ENCODE data around the gene KLHL6.

The KLHL6 gene

GRCh38 chr3:183556722-183557121 lies 1.2 kb upstream of the KLHL6 start:
- Histone ChIP-seq H3K9ac (peak overlapping the region in 2 of 11 experiments; percentile 84 to 85; a peak in 1 of 22 replicates), H3K36me3 (peaks cover 0 to 4% (median 0%) of the 10 kb centered on the region in 11 experiments; a peak in 1 of 22 replicates), H3K27ac (peak overlapping the region in 10 of 11 experiments; percentile 83 to 93 (median 88); a peak in 18 of 22 replicates), H3K4me1 (peaks cover 25 to 49% (median 39%) of the 10 kb centered on the region in 10 experiments), H4K20me1 (no peaks in the 10 kb centered on the region; a peak in 1 of 22 replicates), H3K27me3 (no peaks in the 10 kb centered on the region), H3K4me3 (no peak overlapping the region; a peak in 2 of 20 replicates), H3K9me3 (replicated peaks in 1 of 11) (no peaks in the 10 kb centered on the region), H3K4me2 (peak overlapping the region; percentile 82 to 99 (median 96); a peak in 21 of 22 replicates)
- TF ChIP-seq Cebpa-rat (IDR thresholded peaks at IDR 0.05), result no peak

GRCh38 chr3:183554377-183554776 lies 1.1 kb downstream of the KLHL6 start:
- peaks cover 0 to 26% (median 18%) of the 10 kb centered on the region in 11 experiments; a peak in 16 of 22 replicates for H3K36me3 ChIP-seq
- peaks cover 40 to 56% (median 48%) of the 10 kb centered on the region in 10 experiments for H3K4me1 ChIP-seq
- no peak for TF ChIP-seq Cebpa-rat (IDR thresholded peaks at IDR 0.05)
- peaks cover 0 to 14% (median 5%) of the 10 kb centered on the region in 11 experiments; a peak in 6 of 22 replicates for H3K9me3 ChIP-seq (replicated peaks in 1 of 11)
- peak overlapping the region; percentile 61 to 88 (median 79) for H3K4me3 ChIP-seq
- peaks cover 0 to 19% (median 0%) of the 10 kb centered on the region in 11 experiments; a peak in 5 of 22 replicates for H4K20me1 ChIP-seq
- no peaks in the 10 kb centered on the region for H3K27me3 ChIP-seq
- H3K9ac ChIP-seq, result peak overlapping the region; percentile 78 to 88 (median 85)
- H3K27ac ChIP-seq, result peak overlapping the region; percentile 75 to 93 (median 87)
- H3K4me2 ChIP-seq, result peak overlapping the region; percentile 82 to 99 (median 96)

GRCh38 chr3:183553334-183554026 lies 2.0 kb downstream of the KLHL6 start:
- peak overlapping the region; percentile 82 to 99 (median 96) for H3K4me2 ChIP-seq
- peak overlapping the region; percentile 61 to 88 (median 79) for H3K4me3 ChIP-seq
- TF ChIP-seq Cebpa-rat (IDR thresholded peaks at IDR 0.05), result no peak
- peaks cover 40 to 65% (median 51%) of the 10 kb centered on the region in 10 experiments for H3K4me1 ChIP-seq
- peaks cover 0 to 14% (median 5%) of the 10 kb centered on the region in 11 experiments; a peak in 6 of 22 replicates for H3K9me3 ChIP-seq (replicated peaks in 1 of 11)
- H3K27me3 ChIP-seq, result no peaks in the 10 kb centered on the region
- H3K9ac ChIP-seq, result peak overlapping the region; percentile 78 to 88 (median 85)
- peak overlapping the region; percentile 75 to 93 (median 87) for H3K27ac ChIP-seq
- peaks cover 0 to 35% (median 24%) of the 10 kb centered on the region in 11 experiments; a peak in 17 of 22 replicates for H3K36me3 ChIP-seq
- peaks cover 0 to 27% (median 2%) of the 10 kb centered on the region in 11 experiments; a peak in 11 of 22 replicates for H4K20me1 ChIP-seq

GRCh38 chr3:183551930-183552329 lies 3.6 kb downstream of the KLHL6 start:
- Histone ChIP-seq H3K4me2 (peak overlapping the region; percentile 82 to 99 (median 96)), H4K20me1 (peaks cover 5 to 43% (median 18%) of the 10 kb centered on the region in 11 experiments; a peak in 16 of 22 replicates), H3K4me1 (peaks cover 40 to 78% (median 59%) of the 10 kb centered on the region in 10 experiments), H3K36me3 (peaks cover 7 to 50% (median 39%) of the 10 kb centered on the region in 11 experiments; a peak in 21 of 22 replicates), H3K27me3 (no peaks in the 10 kb centered on the region), H3K9ac (peak overlapping the region in 6 of 11 experiments; percentile 78 to 86 (median 82); a peak in 8 of 22 replicates), H3K4me3 (peak overlapping the region; percentile 61 to 88 (median 79); a peak in 17 of 20 replicates), H3K9me3 (replicated peaks in 1 of 11) (peaks cover 0 to 14% (median 5%) of the 10 kb centered on the region in 11 experiments; a peak in 6 of 22 replicates), H3K27ac (peak overlapping the region in 10 of 11 experiments; percentile 75 to 93 (median 88); a peak in 16 of 22 replicates)
- no peak for TF ChIP-seq Cebpa-rat (IDR thresholded peaks at IDR 0.05)

- Histone ChIP-seq H3K4me3 (no peak overlapping the region), H3K9me3 (replicated peaks in 1 of 11) (peaks cover 0 to 14% (median 5%) of the 10 kb centered on the region in 11 experiments; a peak in 6 of 22 replicates), H4K20me1 (peaks cover 24 to 79% (median 41%) of the 10 kb centered on the region in 11 experiments; a peak in 19 of 22 replicates), H3K9ac (no peak overlapping the region; a peak in 2 of 22 replicates), H3K4me1 (peaks cover 26 to 100% (median 78%) of the 10 kb centered on the region in 10 experiments), H3K36me3 (peaks cover 20 to 78% (median 61%) of the 10 kb centered on the region in 11 experiments), H3K27ac (peak overlapping the region in 3 of 11 experiments; percentile 7 to 41 (median 9); a peak in 2 of 22 replicates), H3K4me2 (peak overlapping the region in 6 of 11 experiments; percentile 14 to 99 (median 38); a peak in 10 of 22 replicates), H3K27me3 (no peaks in the 10 kb centered on the region)
- no peak for TF ChIP-seq Cebpa-rat (IDR thresholded peaks at IDR 0.05)
Observed at GRCh38 chr3:183548262-183548769, 7.2 kb downstream of the KLHL6 start.

GRCh38 chr3:183546625-183547024 lies 8.9 kb downstream of the KLHL6 start:
- Histone ChIP-seq H3K27ac (peak overlapping the region in 2 of 11 experiments; percentile 10 to 39; a peak in 3 of 22 replicates), H3K4me2 (peak overlapping the region in 5 of 11 experiments; percentile 75 to 94 (median 88); a peak in 10 of 22 replicates), H3K9ac (no peak overlapping the region), H4K20me1 (peaks cover 24 to 91% (median 42%) of the 10 kb centered on the region in 11 experiments; a peak in 19 of 22 replicates), H3K4me1 (peaks cover 25 to 100% (median 79%) of the 10 kb centered on the region in 10 experiments), H3K36me3 (peaks cover 20 to 82% (median 61%) of the 10 kb centered on the region in 11 experiments), H3K9me3 (replicated peaks in 1 of 11) (peaks cover 0 to 14% (median 5%) of the 10 kb centered on the region in 11 experiments; a peak in 6 of 22 replicates), H3K4me3 (no peak overlapping the region), H3K27me3 (no peaks in the 10 kb centered on the region)
- no peak for TF ChIP-seq Cebpa-rat (IDR thresholded peaks at IDR 0.05)

- peak overlapping the region in 9 of 11 experiments; percentile 5 to 94 (median 75); a peak in 14 of 22 replicates for H3K4me2 ChIP-seq
- no peaks in the 10 kb centered on the region for H3K27me3 ChIP-seq
- 0 out of 20 replicates have a peak overlapping the region, but pooled peaks of 1 of the 10 experiments have one; percentile 7 for H3K4me3 ChIP-seq
- H3K27ac ChIP-seq, result no peak overlapping the region; a peak in 1 of 22 replicates
- peaks cover 0 to 7% (median 2%) of the 10 kb centered on the region in 11 experiments; a peak in 3 of 22 replicates for H3K9me3 ChIP-seq (replicated peaks in 1 of 11)
- peaks cover 24 to 91% (median 44%) of the 10 kb centered on the region in 11 experiments; a peak in 19 of 22 replicates for H4K20me1 ChIP-seq
- peaks cover 20 to 76% (median 53%) of the 10 kb centered on the region in 11 experiments for H3K36me3 ChIP-seq
- TF ChIP-seq Cebpa-rat (IDR thresholded peaks at IDR 0.05), result peak in 1 of 11 experiments; percentile 18; a peak in 1 of 22 replicates
- peaks cover 31 to 100% (median 79%) of the 10 kb centered on the region in 10 experiments for H3K4me1 ChIP-seq
- no peak overlapping the region for H3K9ac ChIP-seq
Observed at GRCh38 chr3:183545708-183546107, 9.8 kb downstream of the KLHL6 start.

GRCh38 chr3:183542355-183542754 lies 13.2 kb downstream of the KLHL6 start:
- peaks cover 14 to 62% (median 33%) of the 10 kb centered on the region in 11 experiments; a peak in 18 of 22 replicates for H4K20me1 ChIP-seq

More at GRCh38 chr3:183542355-183542754, 13.2 kb downstream of the KLHL6 start:
- Histone ChIP-seq H3K27me3 (no peaks in the 10 kb centered on the region), H3K9ac (peak overlapping the region in 9 of 11 experiments; percentile 18 to 84 (median 79); a peak in 13 of 22 replicates), H3K4me3 (0 out of 20 replicates have a peak overlapping the region, but pooled peaks of 1 of the 10 experiments have one; percentile 5), H3K4me1 (peaks cover 55 to 100% (median 94%) of the 10 kb centered on the region in 10 experiments), H3K27ac (peak overlapping the region in 9 of 11 experiments; percentile 91 to 97 (median 96); a peak in 17 of 22 replicates), H3K4me2 (peak overlapping the region; percentile 76 to 97 (median 85)), H3K9me3 (replicated peaks in 1 of 11) (no peaks in the 10 kb centered on the region), H3K36me3 (peaks cover 17 to 57% (median 29%) of the 10 kb centered on the region in 11 experiments)
- no peak for TF ChIP-seq Cebpa-rat (IDR thresholded peaks at IDR 0.05)

All from BLaER1 treated with 17β-estradiol and CSF1 and Interleukin-3, amounts not matched to agents 10 nM and 100 nM (cell line).